ENCODE measurements around the gene MAD1L1.

MAD1L1 gene

DNA sequence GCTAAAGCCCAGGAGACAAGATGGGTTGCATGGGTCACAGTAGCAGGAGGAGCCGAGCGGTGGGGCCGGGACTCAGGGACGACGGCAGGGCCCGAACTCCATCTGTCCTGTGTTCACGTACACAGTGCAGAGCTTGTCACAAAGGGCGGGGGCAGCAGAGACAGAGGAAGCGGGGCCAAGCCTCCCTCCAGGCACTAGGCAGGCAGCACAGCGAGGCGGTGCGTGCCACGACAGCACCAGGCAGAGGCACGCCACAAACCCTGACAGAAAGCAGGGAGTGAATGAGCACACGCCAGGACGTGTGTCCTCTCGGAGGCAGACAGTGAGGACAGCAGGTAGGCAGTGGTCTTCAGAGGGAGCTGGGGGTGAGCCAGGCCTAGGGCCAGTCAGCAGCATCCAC lies 177.8 kb downstream of the MAD1L1 start:
- no peak for DNase-seq

DNA sequence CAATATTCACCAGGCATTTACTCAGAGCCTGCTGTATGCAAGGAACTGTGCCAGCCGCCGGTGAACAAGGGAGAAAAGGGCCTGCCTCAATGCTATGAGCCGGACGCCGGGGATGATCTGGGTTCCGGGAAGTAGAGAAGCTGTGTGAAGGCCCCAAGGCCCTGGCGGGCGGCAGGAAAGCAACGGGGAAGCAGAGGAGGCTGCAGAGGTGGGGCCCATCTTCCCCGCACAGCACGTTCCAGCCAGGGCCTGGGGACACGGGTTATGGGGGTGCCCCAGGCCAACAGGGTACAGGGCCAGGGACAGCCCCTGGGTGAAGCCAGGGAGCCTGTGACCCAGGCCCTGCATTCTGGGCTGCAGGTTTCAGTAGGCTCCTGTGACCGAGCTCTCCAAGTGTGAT lies 179.3 kb downstream of the MAD1L1 start:
- no peak for DNase-seq

DNA sequence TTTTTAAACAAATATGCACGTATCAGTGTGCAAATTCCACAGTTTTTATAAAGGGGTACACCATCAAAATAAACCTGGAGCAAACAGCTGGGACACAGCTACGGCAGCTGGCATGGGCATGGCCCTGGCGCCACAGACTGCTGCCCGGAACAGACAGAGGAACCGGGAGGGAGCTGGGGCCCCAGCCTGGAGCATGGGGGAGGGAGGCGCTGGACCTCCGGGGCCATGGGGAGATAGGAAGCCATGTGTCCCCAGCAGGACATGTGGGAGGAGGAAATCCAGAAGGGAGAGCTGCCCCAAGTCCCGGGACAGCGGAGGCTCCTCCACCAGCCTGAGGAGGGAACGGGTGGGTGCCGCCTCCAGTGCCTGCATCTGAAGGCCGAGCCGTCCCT lies 180.1 kb downstream of the MAD1L1 start:
- DNase-seq, result no peak

DNA sequence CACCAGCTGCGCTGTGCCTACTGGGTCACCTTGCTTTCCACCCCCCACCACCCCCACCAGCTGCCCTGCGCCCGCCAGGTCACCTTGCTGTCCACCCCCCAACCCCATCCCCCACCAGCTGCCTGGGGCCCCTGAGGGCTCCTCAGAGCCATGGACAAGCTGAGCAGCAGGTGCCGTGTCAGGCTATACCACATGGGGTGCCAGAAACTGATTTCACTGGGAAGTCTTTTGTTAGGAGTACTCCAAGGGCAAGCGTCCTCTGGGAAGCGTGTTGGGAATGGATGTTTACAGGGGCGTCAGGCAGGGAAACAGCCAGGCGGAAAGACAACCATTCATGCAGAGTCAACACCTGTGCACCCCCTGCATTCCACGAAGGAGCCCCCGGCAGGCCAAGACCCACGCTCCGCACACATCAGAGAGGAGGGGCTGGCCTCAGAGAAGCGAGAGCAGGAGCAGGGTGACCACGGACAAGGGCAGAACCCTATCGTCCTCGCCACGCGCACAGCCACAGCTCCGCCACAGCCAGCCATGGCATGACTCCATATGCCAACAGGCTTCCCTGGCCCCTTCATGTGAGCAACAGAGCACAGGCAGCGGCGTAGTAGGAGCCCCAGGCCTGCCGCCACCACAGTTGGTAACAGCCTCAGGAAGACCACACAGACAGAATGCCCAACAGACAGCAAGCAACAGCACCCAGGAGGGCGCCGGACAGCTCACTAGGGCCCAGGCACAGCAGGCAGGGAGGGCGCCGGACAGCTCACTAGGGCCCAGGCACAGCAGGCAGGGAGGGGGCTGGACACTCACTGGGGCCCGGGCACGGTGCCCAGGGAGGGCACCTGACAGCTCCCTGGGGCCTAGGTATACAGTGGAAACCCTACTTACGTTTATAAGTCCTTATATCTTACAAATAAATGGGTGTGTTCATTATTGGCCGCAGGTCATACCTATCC lies 180.8 kb downstream of the MAD1L1 start:
- DNase-seq, result no peak

DNA sequence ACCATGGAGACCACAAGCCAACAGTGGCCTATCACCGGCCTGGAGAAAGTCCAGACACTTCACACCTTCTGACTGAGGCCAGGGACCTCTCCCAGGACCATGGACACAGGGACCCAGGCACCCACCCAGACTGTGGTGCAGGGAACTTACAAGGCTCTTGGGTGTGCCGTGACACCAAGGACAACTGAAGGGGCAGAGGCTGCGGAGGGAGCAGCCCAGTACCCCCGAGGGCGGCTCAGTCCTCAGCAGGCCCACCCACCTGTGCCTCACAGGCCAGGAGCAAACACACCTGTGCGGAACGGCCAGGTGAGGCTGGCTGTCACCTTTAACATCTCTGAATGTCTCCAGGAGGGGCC lies 182.3 kb downstream of the MAD1L1 start:
- DNase-seq, result no peak

DNA sequence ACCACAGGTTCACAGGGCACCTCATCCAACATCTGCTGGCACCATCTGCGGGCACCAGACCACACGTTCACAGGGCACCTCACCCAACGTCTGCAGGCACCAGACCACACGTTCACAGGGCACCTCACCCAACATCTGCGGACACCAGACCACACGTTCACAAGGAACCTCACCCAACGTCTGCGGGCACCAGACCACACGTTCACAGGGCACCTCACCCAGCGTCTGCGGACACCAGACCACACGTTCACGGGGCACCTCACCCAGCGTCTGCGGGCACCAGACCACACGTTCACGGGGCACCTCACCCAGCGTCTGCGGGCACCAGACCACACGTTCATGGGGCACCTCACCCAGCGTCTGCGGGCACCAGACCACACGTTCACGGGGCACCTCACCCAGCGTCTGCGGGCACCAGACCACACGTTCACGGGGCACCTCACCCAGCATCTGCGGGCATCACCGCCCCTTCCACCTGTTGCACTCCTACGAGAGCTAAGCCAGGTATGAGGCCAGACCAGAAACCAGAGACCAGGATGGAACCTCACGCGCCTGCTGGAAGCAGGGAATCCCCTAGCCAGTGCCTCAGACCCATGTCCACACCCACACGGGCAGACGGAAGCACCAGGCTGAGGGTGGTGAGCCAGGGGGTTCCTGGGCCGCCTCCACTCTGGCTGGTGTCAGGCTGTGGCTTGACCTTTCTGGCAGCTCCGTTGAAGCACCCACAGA lies 182.8 kb downstream of the MAD1L1 start:
- DNase-seq, result no peak

DNA sequence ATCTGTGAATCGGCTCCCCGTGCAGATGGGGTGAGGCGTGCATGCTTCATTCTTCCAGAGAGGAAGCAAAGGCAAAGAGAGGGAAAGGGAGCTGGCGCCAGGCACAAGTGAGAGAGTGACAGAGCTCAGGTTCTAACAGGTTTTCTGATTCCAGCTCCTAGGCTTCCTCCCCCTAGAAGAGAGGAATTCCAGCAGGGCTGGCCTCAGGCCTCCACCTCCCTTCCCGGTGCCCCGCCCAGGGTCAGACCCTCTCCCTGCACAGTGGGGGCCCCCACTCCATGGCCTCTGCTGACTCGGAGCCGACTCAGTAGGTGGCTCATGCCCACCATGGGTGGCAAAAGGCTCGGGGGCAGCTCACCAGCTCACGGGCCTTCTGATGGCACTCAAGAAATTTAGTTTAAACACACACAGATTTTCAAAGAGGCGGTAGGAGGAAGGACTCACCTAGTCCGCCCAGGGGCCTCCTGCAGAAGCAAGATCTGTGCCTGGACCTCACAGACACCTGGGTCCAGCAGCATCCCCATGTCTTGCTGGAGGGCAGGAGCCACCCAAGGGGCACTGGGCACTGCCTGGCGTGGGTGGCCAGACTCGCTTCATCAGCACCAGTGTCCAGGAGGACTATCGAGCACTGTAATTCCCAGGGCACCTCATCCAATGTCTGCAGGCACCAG lies 183.5 kb downstream of the MAD1L1 start:
- DNase-seq, result no peak

DNA sequence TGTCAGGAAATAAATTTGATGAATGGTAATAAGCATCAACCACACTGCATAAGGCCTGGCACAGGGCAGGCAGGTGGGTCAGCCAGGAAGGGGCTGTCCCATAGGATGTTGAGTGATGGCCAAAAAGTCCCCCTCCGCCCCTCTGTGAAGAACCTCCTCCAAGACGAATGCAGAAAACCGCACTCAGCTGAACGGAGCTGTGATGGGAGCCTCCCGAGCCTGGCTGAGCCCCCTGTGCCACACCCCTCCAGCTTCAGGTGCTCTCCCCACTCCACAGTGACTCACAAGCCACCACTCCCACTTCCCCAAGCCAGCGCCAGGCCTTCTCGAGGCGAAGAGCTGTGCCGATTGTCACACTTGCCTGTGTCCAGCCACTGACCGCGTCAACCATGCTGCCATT lies 184.2 kb downstream of the MAD1L1 start:
- no peak for DNase-seq

DNA sequence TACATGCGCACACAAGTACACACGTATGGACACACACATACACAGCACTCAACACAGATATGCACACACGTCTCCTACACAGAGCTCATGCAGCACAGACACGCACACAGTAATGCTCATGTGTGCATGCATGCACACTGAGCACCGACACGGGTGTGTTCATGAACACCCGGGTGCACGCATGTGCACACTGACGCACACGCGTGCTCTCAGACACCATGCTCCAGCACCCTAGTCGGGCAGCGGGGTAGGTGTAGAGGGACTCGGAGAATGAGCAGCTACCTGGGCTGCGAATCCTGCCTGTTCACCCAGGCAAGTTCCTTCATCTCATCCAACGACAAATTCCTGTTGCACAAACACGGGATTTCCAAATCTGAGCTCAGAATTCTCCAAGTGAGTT lies 184.7 kb downstream of the MAD1L1 start:
- DNase-seq, result no peak

DNA sequence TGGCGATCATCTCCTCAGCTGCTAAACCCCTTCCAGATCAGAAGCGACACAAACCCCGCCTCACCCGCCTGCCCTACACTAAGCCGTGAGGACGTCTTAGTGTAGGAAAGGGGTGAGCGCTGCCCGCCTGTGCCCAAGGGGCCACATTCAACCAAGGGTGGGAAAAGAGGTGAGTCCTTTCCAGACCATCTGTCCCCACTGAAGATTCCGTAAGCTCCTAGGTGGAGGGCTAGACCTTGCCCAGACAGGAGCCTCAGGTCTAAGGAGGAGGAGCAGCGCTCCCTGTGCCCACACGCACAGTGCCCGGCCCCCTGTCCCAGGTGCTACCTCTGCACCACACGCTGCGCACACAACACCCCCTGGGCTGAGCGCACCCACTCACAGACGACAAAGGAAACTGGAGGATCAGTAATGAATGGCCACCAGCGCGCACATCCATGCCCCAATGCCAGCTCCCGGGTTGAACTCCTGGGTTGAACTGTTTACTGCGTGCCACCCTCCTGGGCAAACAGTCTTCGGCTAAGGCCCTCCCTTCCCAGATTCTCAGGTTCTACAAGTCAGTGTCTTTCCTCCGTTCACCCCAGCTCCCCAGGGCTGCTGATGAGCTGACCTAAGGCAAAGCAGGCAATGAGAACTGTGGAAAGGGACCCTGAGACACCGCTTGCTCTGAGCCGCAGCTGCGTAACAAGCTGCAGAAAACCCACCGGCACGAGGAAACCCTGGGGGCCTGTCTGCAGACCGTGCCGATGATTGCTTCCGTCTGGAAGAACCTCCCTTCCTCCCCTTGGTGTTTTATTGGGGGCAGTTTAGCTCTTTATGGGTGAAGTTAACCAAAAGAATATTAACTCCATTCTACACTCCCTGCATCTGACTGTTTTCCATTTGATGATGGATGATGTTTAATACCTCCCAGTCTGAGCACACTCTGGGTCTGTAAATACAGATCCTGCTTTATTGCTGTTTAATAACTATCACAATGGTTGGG lies 185.9 kb downstream of the MAD1L1 start:
- DNase-seq, result no peak

DNA sequence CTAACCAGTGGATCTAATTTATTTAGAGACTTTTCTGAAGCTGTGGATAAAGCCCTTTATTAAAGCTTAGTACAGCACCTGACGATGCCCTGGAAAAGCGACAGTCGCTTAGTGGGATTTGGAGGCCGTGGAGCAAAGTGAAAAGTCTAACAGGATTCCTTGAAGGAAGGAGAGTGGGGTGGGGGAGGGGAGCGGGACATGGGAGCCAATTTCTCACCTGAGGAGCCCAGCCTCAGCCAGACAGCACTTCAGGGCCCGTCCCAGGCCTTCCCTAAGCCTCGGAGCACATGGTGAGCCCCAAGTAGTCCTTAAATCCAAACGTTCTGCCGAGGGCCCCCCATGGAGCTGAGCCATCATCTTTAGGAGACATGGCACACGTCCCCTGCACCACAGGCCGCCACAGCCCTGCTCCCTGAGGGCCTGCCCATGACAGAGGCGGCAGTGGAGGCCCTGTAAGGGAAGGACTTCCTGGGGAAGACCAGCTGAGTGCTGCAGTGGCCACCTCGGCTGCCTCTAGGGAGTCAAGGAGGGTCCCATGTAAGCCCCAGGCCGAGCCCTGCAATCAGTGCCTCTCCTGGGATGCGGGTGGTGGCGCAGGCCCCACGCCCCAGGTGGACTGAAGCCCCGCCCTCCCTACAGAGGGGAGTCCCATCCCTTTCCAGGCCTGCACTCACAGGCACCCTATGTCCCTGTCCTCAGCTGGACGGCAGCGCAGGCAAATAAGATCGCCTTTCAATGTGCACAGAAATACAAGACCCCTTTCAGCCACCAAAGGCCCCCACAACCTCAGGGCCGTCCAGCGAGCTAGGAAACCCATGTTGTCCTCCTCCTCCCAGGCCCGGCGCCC lies 187.0 kb downstream of the MAD1L1 start:
- no peak for DNase-seq

DNA sequence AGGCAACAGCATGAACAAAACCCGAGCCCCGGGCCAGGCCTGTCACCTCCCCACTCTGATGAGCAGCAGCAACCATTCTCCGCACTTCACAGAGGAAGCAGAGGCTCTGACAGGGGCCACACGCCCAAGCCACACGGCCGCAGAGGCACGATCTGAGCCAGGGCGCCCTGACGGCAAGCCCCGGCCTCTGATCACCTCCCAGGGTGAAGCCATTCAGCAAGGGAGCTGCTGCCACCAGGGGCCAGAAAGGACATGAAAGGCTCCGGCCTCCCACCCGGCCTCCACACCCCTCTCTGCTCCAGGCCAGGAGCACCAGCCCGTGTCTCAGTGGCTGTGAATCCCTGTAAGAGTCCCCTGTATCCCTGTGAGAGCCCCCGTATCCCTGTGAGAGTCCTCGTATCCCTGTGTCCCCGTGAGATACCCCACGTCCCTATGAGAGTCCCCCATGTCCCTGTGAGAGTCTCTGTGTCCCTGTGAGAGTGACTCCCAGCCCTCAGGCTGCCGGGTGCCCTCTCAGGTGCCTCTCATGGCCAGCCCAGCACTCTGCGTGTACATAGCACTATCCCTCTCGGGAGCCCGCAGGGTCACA lies 187.8 kb downstream of the MAD1L1 start:
- no peak for DNase-seq

DNA sequence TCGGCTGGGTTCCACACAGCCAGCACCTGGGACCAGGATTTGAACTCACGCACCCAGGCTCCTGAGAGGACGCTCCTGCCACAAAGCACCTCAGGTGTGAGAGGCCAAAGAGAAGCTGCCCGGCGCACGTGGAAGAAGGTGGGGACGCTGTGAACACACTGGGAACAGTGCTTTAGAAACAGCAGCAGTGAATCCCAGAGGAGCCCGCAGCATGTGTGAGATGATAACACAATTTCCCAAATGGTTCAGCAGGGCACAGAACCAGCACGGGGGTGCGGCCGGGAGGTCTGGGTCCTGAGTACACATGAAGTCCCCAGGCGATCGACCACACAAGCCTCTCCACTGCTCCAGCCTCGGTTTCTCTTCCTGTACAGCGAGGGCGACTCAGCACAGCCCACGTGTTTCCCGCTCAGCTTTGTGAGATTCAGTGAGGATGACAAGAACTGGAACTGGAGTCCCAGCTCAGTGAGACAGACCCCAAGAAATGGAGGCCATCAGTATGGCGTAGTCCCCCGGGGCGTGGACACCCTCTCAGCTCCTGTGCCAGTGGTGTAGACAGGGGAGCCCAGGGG lies 188.3 kb downstream of the MAD1L1 start:
- DNase-seq, result no peak

DNA sequence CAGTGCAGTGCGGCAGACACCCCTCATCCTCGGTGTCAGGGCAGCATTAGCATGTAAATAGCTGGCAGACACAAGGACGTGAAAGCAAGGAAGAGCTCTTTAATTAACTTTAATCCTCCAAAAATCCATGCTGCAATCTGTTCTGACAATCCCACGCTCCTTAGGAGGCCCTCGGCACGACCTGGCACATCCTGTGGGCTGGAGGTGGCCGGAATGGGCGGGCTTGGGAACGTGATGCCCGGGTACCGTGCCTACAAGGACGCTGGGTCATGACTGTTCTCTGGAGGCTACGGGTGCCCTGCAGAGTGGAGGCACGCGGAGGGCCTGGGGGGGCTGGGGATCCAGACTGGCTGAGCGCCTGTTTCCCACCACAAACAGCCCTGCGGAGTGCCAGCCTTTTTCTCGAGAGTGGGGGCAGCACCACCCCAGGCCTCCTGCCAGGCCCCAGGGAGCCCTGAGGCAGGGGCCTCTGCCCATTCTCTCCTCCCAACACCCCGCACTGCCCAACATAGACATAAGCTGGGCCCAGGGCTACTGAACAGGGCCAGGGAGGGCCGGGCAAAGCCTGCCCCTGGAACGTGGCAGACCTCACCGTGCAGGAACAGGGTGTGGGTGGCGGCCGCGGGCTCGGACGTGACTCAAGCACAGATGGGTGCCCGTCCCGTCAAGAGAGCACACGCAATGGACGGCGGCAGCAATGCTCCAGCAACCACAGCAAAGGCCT lies 189.3 kb downstream of the MAD1L1 start:
- no peak for DNase-seq

DNA sequence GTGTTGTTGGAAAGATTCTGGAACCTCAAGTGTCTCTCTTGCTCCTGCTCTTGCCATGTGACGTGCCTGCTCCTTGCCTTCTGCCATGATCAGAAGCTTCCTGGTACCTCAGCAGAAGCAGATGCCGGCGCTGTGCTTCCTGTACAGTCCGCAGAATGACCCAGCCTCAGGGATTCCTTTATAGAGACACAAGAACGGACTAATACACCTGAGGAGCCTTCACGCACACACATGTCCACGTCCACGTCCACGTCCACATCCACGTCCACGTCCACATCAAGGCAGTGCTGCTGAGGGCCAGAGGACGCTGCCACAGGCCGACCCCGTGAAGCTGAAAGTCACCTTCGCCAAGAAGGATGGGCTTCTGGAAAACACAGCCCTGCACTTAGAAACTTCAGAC lies 190.1 kb downstream of the MAD1L1 start:
- no peak for DNase-seq

DNA sequence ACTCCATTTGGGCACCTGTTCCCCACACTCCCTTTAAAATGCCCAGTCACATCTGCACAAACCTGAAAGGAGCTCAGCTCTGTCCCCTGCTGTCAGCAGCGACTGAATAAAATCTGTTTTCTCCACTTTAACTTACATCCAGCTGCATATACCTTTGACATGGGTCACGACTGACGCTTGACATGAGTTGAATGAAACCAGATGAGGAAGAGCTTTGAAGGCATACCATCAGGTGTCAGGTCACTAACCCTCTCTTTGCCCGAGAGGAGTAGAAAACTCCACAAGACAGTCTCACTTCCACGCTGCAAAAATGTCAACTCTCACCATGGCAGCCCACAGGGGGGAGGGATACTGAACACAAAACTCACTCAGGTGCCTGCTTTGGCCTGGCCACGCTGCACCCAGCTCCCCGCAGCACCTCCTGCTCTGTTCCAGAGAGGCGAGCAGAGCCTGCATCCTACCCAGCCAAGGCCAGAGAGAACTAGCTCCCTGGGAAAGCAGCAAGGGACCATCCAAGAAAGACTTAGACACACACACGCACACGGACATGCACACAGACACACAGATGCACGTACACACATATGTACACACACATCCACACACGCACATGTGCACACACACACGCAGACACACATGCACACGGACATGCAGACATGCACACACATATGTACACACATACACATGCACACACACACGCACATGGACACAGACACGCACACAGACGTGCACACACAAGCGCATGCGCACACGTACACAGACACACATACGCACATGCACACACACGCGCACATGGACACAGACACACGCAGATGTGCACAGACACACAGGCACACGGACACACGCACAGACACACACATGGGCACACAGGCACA lies 191.0 kb downstream of the MAD1L1 start:
- DNase-seq, result no peak

DNA sequence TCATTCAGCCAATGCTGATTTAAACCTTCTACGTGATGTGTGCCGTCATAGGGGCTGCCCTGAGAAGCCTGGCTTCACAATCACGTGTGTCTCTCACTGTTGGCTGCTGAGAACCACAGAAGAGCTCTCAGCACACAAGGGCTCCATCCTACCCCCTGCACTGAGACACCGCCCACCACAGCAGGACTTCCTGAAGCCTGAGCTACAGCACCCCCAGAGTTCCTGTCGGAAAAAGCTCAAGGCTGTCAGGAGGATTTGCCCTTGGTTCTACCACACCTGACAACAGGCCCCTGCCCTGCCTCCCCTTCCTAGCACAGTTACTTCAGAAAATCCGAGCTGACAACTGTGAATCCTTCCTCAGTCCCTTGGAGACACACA lies 191.9 kb downstream of the MAD1L1 start:
- no peak for DNase-seq

DNA sequence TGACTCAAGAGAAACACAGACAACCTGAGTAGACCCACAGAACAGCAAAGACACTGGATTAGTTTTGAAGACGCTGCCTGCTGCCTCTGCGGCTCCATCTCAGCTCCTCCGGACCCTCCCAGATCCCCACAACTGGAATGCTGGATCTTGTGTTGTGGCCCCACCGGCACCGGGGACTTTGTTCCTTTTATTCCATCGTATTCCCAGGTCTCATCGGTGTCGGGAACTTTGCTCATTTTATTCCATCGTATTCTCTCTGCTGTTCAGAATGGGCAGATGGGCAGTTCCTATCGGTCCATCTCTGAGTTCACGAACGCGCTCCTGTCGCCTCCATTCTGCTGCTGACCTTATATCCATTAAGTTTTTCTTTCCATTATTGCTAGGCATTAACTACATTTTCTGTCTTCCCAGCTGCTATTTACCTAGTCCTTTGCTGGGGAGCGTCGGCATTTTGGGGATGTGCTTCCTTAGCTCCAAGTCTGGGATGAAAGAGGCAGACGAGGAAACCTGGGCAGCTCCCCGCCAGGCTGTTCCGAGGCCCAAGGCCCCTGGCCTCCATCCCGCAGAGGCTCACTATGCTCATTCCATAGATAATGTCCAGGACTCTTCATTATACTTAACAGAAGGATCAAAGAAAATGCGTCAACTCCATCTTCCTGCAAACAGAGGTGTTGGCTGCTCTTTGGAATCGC lies 192.4 kb downstream of the MAD1L1 start:
- no peak for DNase-seq

Measured in fibroblast of skin of right biceps (primary cell).